GM10847 (cell line): ENCODE measurements around the gene PNPLA7.
A peak's percentile ranks its signal among the peaks of the same experiment; 100 is the strongest.

ENCODE experiments used
- POLR2A ChIP-seq: IDR thresholded peaks from 2 replicates; pipeline ENCODE4 v1.6.1; 2011; ENCODE audit not compliant: insufficient read length; ENCODE audit errors: extremely low read depth

The PNPLA7 gene

DNA sequence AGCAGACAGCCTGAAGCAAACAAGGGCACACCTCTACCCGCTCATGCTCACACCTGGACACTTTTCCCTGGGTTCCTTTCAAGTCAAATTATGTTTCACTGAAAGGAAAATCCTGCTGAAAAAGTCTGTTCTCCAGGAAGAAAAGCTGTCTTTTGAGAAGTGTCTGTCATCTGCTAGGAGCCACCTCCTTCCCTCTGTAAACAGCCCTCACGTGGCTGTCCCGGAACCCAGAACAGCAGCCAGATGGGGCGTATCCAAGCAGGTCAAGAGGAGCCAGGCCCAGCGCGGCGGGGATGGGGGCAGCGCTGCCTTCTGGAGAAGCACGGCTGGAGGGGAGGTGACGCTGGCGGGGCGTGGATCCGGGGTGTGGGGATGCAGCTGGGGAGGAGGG is at the start of gene PNPLA7:
TSS of gene PNPLA7 (minus strand) at position 172 of the 391 bp plus-strand sequence. CDS start 205 bp downstream, outside the sequence.
- TF ChIP-seq POLR2A = no peak

DNA sequence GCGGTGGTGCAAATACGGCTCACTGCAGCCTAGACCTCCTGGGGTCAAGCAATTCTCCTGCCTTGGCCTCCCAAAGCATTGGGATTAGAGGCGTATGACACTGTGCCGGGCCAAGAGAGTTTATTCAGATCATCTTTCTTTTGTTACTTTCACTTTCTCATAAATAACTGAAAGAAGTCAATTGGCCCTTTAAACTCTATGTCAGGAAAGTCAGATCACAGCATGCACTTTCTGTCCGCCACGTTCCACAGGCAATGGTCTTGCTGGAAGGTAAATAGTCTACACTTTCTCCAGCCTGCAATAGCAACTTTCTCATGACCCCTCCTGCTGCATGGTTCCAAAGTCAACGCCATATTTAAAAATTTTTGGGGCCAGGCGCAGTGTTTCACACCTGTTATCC is 48.7 kb upstream of the PNPLA7 start:
- TF ChIP-seq POLR2A = no peak

DNA sequence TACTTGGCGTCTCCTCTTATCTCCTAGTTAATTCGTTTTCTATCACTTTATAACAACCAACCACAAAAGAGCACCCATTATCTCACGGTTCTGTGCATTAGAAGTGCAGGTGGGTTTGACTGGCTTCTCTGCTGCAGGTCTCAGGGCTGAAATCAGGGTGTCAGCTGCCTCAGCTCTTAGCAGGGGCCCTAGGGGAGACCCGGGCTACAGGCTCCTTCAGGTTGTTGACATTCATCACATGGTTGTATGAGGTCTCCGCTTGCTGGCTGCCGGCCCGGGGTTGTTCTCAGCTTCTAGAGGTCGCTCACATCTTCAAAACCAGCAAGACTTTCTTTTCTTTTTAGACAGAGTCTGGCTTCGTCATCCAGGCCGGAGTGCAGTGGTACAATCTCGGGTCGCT is 43.0 kb upstream of the PNPLA7 start:
- TF ChIP-seq POLR2A = no peak

DNA sequence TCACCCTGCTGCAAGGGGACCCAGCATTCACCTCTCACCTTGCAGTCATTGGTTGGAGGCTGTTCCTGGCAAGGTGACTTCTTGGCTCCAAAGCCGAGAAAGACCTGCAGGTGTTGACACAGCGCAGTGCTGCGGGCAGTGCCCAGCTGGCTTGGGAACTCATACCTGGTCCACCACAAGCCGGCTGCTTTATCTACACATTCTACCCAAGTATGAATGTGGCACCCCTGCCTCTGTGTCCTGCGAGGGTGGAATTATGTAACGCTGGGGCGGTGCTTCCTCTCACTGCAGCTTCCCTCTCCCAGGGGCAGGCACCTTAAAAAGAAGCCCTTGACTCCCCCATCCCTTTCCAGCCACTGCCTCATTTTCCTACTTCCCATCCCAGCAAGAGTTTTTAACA is 42.6 kb upstream of the PNPLA7 start:
- no peak for TF ChIP-seq POLR2A

DNA sequence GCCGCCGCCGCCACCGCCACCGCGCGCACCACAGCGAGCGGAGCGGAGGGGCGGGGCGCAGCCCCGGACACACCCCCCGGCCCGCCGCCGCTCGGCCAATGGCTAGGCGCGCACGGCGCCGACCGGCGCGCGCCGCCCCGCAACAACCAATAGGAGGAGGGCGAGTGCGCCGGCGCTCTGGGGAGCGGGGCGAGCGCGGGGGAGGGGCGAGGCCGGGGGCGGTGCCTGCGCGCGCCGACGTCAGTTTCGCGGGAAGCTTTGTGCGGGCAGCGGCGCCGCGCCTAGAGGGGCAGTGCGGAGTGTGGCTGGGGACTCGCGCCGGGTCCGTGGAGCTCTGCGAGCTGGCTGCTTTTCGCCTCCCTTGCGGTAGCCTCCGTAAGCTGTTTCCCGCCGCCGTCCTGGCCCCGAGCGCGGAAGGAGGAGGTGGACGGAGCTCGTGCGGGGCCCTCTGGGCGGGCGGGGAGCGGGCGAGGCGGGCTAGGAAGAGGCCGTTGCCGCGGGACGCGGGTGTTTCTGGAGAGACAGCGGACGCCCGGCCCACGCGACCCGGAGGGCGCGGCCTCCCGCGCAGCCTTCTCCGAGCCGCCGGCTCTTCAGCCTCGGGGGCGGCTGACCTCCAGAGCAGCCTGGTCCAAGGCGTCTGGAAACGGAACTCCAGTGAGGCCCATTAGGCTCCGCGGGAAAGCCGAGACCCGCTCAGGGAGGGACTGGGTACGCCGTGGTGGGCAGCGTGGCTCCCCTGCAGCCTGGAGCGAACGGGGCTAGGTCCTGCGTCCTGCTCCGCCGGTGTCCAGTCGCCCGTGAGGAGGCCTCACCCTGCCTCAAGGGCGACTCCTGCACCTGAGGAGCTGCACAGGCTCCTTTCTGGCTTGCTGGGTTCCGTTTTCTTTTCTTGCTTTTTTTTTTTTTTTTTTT is 40.5 kb upstream of the PNPLA7 start, which contains the start of gene ZMYND19:
TSS of gene ZMYND19 (minus strand) at position 44 of the 915 bp plus-strand sequence. CDS start 249 bp downstream, outside the sequence.
- peak; percentile 14 for TF ChIP-seq POLR2A

DNA sequence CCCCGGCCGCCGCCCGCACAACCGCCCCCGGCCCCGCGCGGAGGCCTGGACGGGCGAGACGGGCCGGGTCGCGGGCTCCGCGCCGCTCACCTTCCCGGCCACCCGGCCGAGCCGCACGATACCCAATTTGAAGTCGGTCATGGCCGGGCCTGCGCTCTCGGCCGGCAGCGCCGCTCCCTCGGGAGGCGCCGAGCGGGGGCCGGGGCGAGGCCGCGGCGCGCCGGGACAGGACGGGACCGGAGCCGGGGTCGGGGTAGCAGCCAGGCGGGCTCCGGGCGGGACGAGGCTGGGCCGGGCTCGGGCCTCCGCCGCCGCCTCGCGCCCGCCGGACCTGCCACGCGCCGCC is 39.9 kb upstream of the PNPLA7 start:
- TF ChIP-seq POLR2A = no peak

DNA sequence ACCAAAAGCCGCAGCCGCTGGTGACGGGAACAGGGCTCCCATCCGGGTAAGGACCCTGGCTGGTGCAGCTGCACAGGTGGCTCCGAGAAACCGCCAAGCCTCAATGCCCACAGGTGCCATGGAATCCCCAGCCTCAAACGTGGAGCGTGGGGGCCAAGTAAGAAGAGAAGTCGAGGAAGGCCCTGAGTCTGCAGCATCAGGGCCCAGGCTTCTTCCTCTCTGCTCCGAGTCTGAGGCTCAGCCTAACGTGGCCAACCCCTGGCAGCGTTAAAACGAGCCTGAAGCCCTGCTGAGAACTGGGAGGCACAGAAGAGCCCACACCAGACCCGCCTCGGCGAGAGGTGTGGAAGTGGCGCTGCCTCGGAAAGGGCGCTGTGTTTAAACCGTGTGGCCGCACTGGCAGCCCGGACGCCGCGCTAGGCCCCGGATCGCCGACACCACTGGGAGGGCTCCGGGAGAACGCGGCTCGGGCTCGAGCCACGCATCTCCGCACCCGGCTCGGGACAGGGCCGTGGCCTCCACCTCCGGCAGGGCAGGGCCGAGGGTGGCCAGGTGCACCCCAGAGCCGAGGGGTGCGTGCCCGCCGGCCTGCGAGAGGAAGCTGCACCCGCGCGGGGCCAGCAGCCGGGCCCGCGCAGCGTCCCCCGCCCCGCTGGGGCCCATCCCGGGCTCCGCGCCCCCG is 39.4 kb upstream of the PNPLA7 start:
- TF ChIP-seq POLR2A = no peak

DNA sequence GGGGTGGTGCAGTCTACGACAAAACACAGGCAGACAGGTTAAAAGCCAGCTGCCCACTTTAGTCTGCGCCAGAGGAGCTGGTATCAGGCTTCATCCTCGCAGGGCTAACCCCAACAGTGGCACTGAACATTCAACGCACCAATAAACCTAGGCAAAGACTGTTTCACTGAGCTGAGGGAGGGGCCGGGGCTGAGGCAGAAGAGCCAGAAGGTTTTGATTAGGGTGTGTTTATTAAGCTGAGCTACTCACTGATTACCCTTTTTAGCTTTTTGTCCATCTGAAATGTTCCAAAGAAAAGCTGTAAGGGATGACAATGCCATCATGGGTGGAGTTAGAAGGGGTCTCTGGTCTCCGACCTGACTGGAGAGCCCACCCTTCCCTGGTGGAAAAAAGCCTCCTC is 38.7 kb upstream of the PNPLA7 start:
- no peak for TF ChIP-seq POLR2A

DNA sequence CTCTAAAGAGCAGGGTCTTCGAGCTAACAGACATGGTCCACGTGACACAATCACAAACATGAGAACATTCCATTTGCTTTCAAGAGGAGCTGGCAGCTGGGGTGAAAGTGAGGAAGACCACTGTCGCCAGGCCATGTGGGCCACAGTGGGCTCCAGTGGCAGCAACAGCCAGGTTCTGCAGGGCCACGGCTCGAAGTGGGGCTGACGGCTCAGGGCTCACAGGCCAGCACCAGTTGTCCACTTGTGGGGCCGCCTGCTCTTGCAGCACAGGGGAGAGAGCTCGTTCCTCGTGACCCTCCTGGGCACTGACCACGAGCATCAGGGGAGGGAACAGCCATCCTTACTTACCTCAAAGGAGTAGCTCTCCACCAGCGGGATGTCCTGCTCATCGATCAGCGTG is 38.1 kb upstream of the PNPLA7 start:
- no peak for TF ChIP-seq POLR2A

DNA sequence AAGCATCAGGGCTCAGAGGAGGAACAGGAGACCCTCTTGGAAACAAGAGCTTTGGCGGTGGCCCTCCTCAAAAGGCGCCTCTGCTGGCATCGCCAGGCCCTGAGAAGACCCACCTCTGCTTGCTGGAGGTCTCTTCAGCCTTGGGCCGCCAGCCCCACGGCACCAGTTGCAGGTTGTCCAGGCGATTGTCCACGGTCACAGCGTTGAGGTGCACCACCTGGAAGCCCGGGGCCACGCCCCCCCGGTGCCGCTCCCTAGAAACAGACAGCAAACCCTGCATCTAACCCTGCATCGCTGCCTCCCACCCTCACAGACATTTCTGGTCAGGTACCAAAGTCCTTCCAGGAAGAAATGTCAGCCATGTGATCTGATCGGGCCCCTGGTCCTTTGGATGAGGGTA is 36.7 kb upstream of the PNPLA7 start:
- no peak for TF ChIP-seq POLR2A

DNA sequence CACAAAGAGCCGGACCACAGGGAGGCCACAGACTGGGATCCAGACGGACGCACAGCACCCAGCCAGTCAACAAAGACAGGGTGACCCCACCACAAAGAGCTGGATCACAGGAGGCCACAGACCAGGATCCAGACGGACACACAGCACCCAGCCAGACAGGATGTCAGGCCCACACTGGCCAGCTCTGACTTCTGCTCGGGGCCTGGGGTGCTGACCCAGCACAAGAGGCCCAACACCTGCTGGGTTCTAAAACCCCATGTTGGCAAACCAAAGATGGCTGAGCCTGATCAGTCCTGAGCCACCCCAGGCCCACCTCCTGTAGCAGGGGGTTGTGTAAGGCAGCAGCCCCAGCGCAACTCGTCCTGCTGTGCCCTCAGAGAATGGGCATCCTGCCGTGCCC is 33.8 kb upstream of the PNPLA7 start:
- TF ChIP-seq POLR2A = no peak

DNA sequence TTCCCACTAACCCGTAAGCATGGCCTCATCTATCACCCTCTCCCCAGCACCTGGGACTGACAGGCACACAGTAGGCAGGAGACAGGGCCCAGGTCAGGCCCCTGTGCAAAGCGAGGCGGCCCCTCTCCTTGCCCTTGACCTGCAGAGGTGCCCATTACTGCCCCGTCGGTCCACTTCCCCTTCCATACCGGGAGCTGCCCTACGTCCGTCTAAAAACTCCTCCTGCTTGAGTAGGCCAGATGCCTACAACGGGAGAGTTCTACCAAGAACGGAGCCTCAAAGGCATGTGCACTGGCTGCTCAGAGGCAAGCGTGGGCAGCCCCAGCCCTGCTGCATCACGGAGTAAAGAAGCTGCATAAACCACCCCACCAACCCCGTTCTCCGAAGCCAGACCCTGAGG is 33.1 kb upstream of the PNPLA7 start:
- no peak for TF ChIP-seq POLR2A

DNA sequence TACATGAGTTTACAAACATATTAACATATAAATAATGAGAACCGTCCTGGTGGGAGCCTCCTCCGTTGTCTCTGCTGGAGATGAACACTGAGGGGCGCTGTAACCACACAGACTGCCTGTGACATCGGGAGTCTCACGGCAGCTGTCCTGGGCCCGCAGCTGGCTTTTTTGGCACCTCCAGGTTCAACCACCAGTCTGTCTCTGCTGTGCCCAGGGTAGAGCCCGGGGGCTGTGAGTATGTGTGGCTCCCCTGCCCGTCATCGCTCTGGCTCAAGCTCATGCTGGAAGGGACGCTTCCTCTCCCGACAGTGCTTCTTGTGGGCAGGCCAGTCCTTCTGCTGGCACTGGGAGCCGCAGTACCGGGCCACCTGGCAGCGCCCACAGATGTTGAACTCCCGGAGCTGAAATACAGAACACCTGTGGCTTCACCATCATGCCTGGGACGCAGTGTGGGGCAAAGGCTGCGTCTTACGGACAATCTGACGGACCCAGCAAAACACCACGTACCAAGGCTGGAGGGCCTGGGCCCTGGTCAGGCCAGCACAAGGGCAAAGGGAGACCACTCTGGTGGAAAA is 32.2 kb upstream of the PNPLA7 start:
- TF ChIP-seq POLR2A = no peak

DNA sequence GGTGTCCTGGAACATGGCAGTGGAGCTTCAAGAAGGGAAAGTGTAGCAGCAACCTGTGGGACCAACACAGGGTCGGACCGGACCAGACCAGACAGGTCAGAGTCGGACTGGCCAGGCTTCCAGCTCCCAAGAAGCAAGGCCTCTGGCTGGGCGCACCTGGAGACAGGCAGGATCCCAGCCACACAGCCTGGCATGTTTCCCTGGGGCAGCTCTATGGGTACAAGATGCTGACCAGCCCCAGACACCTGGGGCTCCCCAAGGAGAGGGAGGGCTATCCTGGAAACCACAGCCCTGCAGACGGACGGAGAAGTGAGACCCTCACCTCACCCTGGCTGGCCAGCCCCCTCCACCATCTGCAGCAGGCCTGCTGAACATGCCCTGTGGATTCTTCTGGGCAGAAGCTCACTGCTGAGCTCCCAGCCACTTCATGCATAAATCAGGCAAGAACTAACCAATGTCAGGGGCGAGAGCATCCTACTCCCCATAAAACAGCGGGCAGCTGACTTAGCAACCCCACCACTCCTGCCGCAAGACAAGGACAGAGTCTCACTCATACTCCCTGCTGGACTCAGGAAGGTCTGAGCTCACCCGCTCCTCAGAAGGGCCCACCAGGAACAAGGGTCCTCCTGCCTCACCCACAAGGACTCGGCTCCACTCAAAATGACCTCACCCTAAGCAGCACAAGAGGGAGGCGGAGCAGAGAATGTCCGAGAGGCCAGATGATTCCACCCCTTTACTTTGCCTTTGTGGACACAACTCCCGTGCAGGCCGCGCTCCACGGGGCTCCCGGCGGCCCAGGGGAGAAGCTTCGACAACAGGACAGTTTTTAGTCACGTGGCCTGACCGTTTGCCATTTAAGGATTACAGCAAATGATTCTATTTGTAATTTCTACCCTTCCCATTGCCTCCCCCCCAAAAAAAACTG is 31.4 kb upstream of the PNPLA7 start:
- no peak for TF ChIP-seq POLR2A

DNA sequence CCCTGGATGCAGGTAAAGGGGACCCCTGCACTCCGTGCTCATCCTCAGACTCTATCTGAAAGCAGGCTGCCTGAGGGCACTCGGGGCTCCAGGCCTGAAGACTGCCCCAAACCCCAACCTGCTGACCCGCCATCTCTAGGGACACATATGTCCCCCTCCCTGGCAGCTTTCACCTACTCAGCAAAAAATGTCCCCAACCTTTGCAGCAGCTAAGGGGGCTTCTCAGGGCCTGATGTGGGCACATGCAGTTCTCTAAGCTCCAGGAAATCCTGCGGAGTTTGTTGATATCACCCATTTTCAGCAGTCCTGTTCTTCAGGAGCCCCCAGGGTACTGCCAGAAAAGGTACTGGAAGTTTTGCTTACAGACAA is 30.7 kb upstream of the PNPLA7 start:
- TF ChIP-seq POLR2A = no peak
